Thoracic aorta (tissue), 2 donors: ENCODE measurements around the gene PLCL2. TPM values are rescaled to one million over a fixed set of nuclear protein-coding genes. Genes with fewer than 3 reads are reported as not detected.

Experiments used
- ATAC-seq: fragments of 150-250 bp; one replicate; pipeline ENCODE4 v1.8.0; 2017; ENCODE audit warnings: low read depth; ENCODE audit not compliant: insufficient number of reproducible peaks, low FRiP score
- DNase-seq: peaks from one replicate; pipeline ENCODE4 v3.0.0-alpha.2; 2020; ENCODE audit warnings: low spot score
- H3K27ac ChIP-seq, 2 donors: fragments of 200-600 bp; sonication (generic); 1 replicate in 1 of 2; 2 replicates in 1 of 2; pipeline ENCODE4 v1.5.1; 2016; ENCODE audit warnings: mild to moderate bottlenecking in 2 of 2, moderate library complexity in 2 of 2
- H3K27me3 ChIP-seq: fragments of 200-600 bp; sonication (generic); replicated peaks from 2 replicates; pipeline ENCODE4 v1.6.0; 2016; ENCODE audit warnings: mild to moderate bottlenecking; ENCODE audit not compliant: insufficient read depth
- H3K36me3 ChIP-seq: fragments of 200-600 bp; sonication (generic); one replicate; pipeline ENCODE4 v1.5.1; 2016
- H3K4me1 ChIP-seq, 2 donors: fragments of 200-600 bp; sonication (generic); 1 replicate in 1 of 2; 2 replicates in 1 of 2; pipeline versions ENCODE4 v1.5.1 to v1.6.0; 2016; ENCODE audit warnings: low read depth in 2 of 2, mild to moderate bottlenecking in 1 of 2; ENCODE audit not compliant: control insufficient read depth in 1 of 2
- H3K4me3 ChIP-seq: fragments of 200-600 bp; sonication (generic); 2 replicates; pipeline ENCODE4 v1.5.1; 2016; ENCODE audit warnings: mild to moderate bottlenecking
- H3K9me3 ChIP-seq: fragments of 200-600 bp; sonication (generic); 2 replicates; pipeline ENCODE4 v1.5.1; 2016
- CTCF ChIP-seq: fragments of 200-600 bp; sonication (generic); IDR thresholded peaks from one replicate; pipeline ENCODE4 v1.5.1; 2019; ENCODE audit warnings: antibody characterized with exemption
- total RNA-seq, 2 donors: library from RNA; depleted of rRNA; stranded (reverse); fragments of >200 nt; gene quantifications; one replicate each; pipeline versions ENCODE4 v1.1.0 to v1.2.3, GENCODE V29; 2016

Gene PLCL2
- total RNA-seq, 2 donors from 2014 or later: 6.9 to 17.1 TPM

- ATAC-seq: no peak
Measured at GRCh38 chr3:16936233-16936632, 51.5 kb downstream of the PLCL2 start.

GRCh38 chr3:16936676-16937230 is 52.0 kb downstream of the PLCL2 start:
- TF ChIP-seq CTCF: no peak
- Histone ChIP-seq H3K9me3 (no peaks in the 10 kb centered on the region), H3K36me3 (no peaks in the 10 kb centered on the region), H3K27me3 (no peaks in the 10 kb centered on the region), H3K27ac (no peak overlapping the region), H3K4me3 (no peak overlapping the region), H3K4me1 (peaks cover 3 to 18% of the 10 kb centered on the region in 2 donors)
- DNase-seq (no peak), ATAC-seq (no peak)

More at GRCh38 chr3:16936233-16936632, 51.5 kb downstream of the PLCL2 start:
- Histone ChIP-seq H3K36me3 (no peaks in the 10 kb centered on the region), H3K9me3 (no peaks in the 10 kb centered on the region), H3K4me3 (no peak overlapping the region), H3K4me1 (peaks cover 3 to 18% of the 10 kb centered on the region in 2 donors), H3K27ac (no peak overlapping the region), H3K27me3 (no peaks in the 10 kb centered on the region)
- no peak for DNase-seq
- no peak for TF ChIP-seq CTCF

GRCh38 chr3:16937326-16937845 is 52.6 kb downstream of the PLCL2 start:
- no peak for TF ChIP-seq CTCF
- H3K27me3 ChIP-seq: no peaks in the 10 kb centered on the region
- H3K36me3 ChIP-seq: no peaks in the 10 kb centered on the region
- DNase-seq (no peak), ATAC-seq (no peak)
- no peak overlapping the region for H3K4me3 ChIP-seq
- no peak overlapping the region for H3K27ac ChIP-seq
- H3K4me1 ChIP-seq: peaks cover 3 to 19% of the 10 kb centered on the region in 2 donors
- H3K9me3 ChIP-seq: no peaks in the 10 kb centered on the region

GRCh38 chr3:16940769-16941700 is 56.3 kb downstream of the PLCL2 start:
- Histone ChIP-seq H3K4me1 (peaks cover 3 to 24% of the 10 kb centered on the region in 2 donors), H3K27me3 (no peaks in the 10 kb centered on the region), H3K27ac (no peak overlapping the region), H3K4me3 (no peak overlapping the region), H3K9me3 (no peaks in the 10 kb centered on the region), H3K36me3 (no peaks in the 10 kb centered on the region)
- ATAC-seq (no peak), DNase-seq (no peak)
- TF ChIP-seq CTCF: no peak

GRCh38 chr3:16942955-16943354 is 58.2 kb downstream of the PLCL2 start:
- DNase-seq (no peak), ATAC-seq (no peak)
- Histone ChIP-seq H3K36me3 (no peaks in the 10 kb centered on the region), H3K4me3 (no peak overlapping the region), H3K9me3 (no peaks in the 10 kb centered on the region), H3K4me1 (peaks cover 0 to 20% of the 10 kb centered on the region in 2 donors), H3K27me3 (no peaks in the 10 kb centered on the region), H3K27ac (no peak overlapping the region)
- no peak for TF ChIP-seq CTCF
